ENCODE results near the gene LYRM4.

The LYRM4 gene

DNA sequence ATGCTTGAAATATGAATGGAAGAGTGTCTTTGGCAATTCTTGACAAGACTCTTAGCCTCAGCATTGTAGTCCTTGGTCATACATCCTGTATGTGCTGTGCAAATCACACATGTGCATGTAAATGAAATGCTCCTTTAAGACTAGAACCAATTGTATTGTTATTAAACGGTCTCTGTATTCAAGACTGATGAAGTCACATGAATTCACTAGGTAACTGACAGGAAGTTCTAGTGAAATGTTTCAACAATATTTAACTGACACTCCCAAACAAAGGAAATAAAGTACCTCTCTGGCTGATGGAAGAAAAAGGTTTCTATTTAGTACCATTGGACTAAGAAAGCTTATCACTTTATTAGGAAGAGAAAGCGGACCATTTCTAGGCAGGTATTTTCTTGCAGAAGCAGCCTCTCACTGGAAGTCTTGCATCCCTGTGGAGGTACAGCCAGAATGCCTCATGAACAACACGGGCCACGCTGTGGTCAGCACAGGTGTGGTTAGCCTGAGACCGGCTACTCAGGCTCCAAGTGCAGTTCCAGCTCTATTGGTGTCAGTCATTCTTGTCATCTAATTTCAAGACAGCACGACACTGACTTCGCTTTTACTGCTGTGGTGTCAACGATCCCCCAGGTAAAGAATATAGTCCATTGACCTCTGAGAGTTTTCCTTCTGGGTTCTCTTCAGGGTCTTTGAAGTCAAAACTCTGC lies 158.3 kb downstream of the LYRM4 start:
- no peak for DNase-seq (ENCODE audit: low read depth in 3 of 3, low spot score in 1 of 3)

DNA sequence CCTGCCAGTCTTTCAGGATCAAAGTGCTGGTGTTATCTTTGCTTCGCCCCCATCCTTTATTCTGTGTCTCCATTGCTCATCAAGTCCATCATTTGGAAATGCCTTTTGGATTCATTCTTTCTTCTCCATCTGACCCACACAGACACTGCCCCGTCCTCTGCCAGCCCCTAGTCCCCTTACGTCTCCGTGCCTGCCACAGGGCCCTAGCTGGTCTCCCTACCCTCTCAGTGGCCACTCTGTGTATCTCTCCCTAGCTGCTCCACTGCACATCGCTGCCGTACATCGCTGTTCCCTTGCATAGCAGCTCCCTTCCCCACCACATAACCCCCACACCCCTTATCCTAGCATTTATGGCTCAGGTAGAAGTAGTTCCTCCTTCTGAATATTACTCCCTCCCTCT lies 159.9 kb downstream of the LYRM4 start:
- no peak for DNase-seq (ENCODE audit: low read depth in 3 of 3, low spot score in 1 of 3)

DNA sequence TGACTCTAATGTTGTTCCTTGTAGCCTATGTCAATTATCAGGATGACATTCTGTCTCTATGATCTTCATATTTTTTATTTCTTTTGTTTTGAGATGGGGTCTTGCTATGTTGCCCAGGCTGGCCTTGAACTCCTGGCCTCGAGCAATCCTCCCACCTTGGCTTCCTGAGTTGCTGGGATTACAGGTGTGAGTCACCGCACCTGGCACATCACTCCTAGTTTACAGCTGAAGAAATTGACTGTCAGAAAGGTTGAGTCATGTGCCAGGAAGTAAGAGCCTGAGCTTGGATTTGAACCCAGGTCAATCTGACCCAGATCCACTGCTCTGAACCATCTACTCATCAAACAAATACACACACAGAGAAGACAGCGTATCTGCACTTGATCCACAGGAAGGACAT lies 161.2 kb downstream of the LYRM4 start:
- DNase-seq (ENCODE audit: low read depth in 3 of 3, low spot score in 1 of 3), result no peak

DNA sequence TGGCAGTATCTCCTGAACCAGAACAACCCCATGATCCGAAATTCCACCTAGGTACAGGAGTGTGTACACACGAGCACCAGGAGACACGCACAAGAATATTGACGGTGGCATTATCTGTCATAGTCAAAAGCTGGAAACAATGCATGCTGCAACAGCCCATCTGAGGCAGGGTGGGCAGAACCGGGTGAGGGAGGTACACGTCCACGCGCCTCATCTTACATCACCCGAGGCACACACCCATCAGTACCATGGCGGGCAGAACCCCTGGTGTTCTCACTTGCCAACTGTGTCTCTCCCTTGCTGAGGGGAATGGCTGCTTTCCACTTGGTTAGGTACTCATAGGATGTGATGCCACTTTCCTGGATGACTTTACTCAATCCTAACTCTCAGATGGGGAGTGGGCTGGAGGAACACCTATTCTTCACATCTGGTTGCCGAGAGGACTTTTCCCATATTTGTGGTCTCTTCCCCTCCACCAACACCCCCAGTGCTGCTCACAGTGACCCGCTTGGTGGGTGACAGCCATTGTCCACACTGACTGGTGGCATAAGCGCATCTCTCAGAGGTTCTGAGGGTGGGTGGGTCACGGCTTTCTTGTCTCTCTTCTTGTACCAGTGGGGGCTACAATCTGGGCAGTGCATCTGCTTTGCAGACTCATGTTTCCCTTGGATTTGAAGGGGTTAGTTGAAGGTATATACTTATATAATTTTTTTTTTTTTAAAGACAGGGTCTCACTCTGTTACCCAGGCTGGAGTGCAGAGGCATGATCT lies 162.1 kb downstream of the LYRM4 start:
- DNase-seq (ENCODE audit: low read depth in 3 of 3, low spot score in 1 of 3), result no peak

DNA sequence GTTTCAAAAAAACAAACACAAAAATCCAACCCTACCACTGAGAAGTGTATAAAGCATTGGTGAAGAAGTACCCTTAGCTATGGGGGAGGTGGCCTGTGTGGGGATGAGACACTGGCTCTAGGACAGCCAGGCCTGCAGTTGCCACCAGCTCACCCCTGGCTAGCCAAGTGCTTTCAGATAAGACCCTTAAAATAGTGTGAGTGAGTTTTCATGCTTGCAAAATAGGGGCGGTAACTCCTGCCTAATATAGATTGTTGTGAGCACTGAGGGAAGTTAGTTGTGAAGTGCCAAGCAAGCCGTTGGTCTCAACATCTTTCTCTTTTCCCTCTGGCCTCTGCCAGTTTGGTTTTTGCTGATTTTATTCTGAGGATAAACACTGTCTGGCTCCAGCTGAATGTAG lies 164.3 kb downstream of the LYRM4 start:
- DNase-seq (ENCODE audit: low read depth in 3 of 3, low spot score in 1 of 3), result no peak

DNA sequence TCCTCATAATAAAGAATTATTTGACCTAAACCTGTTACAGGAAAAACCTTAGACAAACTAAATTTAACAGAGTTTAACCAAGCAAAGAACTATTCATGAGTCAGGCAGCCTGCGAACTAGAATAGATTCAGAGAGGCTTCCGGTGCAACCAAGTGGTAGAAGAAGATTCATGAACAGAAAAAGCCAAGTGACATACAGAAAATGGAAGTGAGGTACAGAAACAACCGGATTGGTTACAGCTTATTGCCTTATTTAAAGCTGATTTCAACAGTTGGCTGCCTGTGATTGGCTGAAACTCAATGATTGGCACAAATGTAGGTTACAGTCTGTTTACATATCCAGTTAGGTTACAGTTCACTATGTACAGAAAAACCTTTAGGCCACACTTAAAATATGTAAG lies 165.5 kb downstream of the LYRM4 start:
- no peak for DNase-seq (ENCODE audit: low read depth in 3 of 3, low spot score in 1 of 3)

DNA sequence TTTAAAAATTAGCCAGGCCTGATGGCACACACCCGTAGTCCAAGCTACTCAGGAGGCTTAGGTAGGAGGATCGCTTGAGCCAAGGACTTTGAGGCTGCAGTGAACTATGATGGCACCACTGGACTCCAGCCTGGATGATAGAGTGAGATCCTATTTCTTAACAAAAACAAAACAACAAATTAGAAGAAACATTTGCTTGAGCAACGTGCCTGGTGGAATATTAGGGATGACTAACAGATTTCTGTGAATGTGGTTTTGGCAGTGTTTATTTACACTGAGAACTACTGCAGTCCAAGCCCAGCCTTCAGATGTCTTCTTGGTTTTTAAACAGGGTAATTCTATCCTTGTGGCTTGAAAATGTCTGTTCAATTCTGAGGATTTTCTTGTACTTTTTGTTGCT lies 166.4 kb downstream of the LYRM4 start:
- no peak for DNase-seq (ENCODE audit: low read depth in 3 of 3, low spot score in 1 of 3)

DNA sequence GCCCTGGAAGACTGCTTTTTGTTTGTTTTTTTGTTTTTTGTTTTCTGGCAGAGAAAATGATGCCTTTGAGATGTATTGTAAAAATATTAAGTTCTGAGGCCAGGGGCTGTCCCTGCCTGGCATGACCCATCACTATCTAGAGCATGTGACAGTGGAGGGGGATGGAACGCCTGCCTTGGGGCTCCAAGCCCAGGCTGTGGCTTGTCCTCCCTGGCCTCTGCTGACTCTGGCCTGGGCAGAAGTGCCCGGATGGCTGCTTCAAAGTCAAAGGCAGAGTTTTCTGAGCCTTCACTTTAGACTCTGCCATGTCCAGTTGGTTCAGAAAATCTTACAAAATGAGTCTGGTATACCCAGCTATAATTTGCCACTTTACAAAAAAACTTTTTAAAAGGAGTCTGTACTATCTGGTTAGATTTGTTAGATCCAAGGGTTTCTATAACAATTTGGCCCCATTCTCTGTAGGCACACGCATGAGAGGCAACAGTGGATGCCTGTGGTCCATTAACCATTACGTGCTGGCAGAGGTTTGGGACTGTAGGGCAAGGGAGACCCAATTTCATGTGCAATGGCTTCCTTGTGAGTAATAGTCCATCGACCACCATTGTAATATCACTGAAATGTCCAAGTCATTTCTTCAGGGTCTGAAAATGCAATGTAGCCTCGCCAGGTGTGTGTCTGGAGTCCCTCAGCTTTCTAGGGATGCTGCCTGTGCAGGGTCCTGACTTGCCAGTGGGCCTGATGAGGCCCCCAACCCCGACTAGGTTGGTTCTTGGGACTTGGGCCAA lies 167.3 kb downstream of the LYRM4 start:
- DNase-seq (ENCODE audit: low read depth in 3 of 3, low spot score in 1 of 3), result no peak

DNA sequence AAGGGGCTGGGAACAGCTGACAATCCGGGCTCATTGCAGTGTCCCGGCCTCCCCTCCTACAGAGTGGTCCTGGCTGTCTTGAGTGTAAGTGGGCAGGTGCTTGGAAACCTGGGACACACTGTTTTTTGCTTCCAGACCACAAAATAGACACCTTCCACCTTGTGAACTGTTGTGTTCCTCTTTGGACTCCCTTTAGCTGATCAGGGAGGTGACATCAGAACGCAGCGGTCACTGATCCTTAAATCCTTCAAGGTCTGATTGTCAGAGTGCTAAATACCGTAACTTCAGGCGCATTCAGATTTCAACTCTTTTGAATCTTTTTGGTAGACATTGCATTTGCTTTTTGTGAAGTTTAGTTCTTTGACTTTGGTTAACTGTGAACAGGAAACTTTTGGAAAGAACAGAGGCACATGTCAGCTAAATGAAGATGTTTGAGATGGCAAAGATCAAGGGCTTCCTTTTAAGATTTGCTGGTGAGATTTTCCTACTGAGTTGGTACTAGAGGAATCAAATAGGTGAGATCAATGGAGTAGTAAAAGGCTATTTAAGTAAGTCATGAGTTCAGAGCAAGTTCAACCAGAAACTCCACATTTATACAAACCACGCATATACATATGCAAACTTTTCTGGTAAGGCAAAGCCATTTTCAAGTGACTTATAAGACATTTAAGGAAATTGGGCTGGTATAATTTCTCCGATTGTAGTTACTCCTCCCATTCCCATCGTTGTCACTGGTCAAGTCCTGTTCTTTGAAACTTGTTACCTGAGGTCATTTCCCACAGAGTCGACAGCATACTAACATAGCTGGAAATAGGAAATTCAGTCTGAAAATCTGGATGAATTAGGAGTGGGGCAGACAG lies 169.3 kb downstream of the LYRM4 start:
- no peak for DNase-seq (ENCODE audit: low read depth in 3 of 3, low spot score in 1 of 3)

DNA sequence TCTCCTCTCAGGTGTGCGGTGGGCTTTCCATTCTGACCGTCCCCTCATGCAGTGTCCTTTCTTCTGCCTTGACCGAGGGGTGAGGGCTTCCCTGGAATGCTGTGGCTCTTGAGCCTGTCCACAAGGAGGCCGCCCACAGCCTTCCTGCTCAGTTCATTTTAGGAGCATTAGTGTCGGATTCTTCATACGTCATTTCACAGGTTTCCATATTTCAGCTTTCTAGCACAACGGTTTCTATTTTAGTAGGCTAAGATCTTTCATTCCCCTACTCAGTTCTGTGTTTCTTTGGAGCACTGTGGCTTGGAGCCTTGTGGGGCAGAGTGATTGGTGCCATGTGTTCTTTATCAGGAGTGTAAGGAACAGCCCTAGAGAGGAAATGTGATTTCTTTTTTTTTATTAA lies 170.1 kb downstream of the LYRM4 start:
- DNase-seq (ENCODE audit: low read depth in 3 of 3, low spot score in 1 of 3), result no peak

DNA sequence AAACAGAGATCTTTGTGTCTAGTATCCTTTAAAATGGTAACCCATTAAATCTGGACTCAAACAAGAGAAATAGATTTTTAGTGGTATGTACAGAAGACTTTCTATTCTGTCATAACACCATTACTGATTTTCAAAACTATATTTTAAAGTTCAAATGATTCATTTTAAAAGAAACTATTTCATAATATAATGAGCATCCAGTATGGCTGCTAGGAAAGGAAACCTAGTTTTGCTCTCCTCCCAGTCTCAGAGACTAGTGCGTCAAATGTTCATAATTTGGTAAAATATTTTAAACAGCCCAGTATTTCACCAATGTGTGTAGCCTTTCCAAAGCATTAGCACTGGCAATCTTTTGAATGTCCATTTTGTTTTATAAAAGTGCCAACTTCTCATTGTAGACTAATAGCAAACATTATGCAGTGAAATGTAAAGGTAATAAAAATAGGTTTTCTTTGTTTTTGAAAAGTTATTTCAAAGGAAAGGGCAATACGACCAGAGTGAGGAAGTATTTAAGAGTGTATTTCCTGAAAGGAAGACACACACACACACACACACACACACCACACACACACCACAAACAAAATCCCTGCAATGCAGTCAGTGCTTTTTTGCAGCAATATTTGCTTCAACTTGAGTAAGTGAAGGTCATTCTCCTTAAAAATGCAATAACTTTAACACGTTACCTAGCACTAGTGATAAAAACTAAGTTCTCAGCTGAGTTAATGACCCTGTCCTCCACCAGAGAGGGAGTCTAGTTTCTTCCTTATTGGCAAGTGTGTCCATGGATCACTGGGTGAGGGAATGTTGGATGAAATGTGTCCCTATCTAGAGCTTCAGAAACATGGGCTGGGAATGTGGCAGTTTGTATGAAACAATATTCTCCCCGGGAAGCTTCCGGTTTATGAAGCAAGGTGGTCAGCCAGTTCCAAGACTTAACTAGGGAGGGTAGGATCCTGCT lies 171.0 kb downstream of the LYRM4 start:
- DNase-seq (ENCODE audit: low read depth in 3 of 3, low spot score in 1 of 3), result no peak

DNA sequence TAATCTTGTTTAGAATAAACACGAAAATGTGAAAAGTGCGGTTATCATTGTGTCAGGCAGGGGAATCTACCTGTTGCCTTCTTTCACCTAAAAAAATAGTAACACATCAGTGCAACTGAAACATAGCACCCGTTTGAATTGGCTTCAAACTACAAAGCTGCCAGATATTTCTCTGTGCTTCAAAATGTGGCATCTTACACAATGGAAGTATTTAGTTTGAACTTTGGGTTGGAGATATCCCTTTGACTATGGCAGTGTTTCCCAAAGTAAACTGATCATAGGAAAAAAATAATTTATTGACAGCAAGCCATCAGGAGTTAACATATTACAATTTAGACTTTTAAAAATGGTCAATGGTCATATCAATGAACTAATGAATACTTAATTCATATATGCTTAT lies 172.0 kb downstream of the LYRM4 start:
- no peak for DNase-seq (ENCODE audit: low read depth in 3 of 3, low spot score in 1 of 3)

DNA sequence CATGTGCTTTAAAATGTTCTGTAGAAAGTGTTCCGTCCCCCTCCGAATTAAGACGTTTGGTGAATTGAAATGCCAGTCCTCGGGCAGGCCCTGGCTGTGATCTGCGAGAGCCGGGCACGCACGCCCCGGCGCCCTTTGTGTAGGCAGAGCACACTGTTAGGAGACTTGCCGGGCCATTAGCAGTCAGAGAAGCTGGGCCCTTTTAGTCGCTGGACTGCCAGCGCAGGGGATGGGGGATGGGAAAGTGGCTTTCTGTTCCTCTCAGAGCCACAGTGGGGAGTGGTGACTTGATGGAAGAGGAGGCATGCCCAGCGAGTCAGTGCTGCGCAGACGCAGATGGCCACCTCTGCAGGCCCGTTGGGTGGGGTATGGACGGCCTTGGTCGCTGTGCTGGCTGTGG lies 173.4 kb downstream of the LYRM4 start:
- no peak for DNase-seq (ENCODE audit: low read depth in 3 of 3, low spot score in 1 of 3)

DNA sequence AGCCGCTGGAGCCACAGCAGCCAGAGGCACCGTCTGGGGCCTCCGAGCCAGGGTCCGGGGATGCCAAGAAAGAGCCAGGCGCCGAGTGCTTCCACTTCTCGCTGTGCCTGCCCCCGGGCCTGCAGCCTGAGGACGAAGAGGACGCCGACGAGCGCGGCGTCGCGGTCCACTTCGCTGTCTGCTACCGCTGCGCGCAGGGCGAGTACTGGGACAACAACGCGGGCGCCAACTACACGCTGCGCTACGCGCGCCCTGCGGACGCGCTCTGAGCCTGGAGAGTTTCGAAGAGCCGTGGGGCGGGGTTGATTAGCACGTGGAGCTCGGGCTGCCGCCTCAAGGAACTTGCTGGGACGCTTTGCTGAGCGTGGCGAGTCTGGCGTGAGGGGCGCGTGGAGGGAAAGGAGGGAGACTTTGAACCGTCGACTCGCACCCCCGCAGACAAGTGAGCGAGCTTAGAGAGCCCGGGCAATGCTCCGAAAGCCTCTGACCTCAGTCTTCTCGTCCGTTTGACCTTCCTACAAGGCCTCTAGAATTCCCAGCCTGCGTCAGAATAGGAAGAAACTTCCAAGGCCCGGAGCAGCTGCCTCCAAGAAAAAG lies 174.4 kb downstream of the LYRM4 start:
- no peak for DNase-seq (ENCODE audit: low read depth in 3 of 3, low spot score in 1 of 3)

DNA sequence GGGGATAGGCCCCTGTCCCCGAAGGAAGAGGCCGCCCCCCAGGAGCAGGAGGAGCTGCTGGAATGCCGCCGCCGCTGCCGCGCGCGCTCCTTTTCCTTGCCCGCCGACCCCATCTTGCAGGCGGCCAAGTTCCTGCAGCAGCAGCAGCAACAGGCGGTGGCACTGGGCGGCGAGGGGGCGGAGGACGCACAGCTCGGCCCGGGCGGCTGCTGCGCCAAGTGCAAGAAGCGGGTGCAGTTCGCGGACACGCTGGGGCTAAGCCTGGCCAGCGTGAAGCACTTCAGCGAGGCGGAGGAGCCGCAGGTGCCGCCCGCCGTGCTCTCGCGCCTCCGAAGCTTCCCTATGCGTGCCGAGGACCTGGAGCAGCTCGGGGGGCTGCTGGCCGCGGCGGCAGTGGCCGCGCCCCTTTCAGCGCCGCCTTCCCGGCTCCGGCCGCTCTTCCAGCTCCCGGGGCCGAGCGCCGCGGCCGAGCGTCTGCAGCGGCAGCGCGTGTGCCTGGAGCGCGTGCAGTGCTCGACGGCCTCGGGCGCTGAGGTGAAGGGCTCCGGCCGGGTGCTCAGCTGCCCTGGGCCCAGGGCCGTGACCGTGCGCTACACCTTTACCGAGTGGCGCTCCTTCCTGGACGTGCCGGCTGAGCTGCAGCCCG lies 175.0 kb downstream of the LYRM4 start:
- DNase-seq (ENCODE audit: low read depth in 3 of 3, low spot score in 1 of 3), result no peak

DNA sequence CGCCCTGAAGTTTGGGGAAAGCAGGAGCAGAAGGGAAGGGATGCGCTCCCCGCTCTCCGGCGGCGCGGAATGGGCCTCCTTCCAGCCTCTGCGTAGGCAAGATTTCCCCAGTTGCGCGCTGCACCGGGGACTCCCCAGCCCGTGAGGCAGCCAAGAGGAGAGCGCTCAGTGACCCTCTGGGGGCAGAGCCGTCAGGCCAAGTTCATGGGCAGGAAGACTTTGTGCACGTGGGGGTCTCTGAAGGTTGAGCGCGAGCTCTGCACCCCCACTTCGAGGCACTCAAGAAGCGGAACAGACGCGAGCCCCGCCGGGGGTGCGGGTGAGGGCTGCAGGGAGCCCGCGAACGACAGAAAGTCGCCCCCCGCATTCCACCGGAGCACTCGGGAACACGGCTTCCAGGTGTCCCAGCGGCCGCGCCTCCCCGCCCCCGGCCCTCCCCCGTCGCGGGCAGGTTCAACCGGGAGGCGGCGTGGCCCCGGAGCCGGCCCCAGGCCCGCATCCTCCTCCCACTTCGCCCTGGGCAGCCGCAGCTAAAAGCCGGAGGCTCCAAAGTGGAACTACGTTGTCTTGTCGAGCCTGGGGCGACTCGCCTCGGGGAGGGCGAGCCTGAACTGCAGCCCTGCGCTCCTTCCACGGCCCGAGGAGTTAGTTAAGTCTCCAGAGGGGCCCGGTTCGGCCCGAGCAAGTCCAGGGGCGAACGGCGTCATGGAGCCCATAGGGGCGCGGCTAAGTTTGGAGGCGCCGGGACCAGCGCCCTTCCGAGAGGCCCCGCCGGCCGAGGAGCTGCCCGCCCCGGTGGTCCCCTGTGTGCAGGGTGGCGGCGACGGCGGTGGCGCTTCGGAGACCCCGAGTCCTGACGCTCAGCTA lies 175.7 kb downstream of the LYRM4 start, which contains the start of gene PPP1R3G:
Gene PPP1R3G (plus strand): TSS at position 561 of the 867 bp plus-strand sequence. CDS start 145 bp downstream, at position 706.
- no peak for DNase-seq (ENCODE audit: low read depth in 3 of 3, low spot score in 1 of 3)

DNA sequence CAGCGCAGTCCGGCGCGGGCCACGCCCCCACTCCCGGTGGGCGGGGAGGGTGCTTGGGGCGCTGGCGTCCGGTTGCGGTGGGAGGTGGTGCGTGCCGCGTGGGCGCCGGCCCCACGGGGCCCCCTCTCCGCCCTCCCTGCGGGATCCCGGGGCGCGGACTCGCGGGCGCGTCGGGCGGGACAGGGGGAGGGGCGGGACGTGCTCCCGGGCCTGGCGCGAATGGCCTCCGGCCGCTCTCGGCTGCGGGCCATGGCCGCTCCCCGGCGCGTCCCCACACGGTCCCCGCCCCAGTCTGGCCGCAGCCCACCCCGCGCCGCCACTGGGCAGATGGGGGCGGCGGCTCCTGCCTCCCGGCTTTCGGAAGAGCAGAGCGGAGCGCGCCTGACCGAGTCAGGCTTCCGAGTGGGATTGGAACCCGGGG lies 176.4 kb downstream of the LYRM4 start:
- DNase-seq (ENCODE audit: low read depth in 3 of 3, low spot score in 1 of 3), result no peak

DNA sequence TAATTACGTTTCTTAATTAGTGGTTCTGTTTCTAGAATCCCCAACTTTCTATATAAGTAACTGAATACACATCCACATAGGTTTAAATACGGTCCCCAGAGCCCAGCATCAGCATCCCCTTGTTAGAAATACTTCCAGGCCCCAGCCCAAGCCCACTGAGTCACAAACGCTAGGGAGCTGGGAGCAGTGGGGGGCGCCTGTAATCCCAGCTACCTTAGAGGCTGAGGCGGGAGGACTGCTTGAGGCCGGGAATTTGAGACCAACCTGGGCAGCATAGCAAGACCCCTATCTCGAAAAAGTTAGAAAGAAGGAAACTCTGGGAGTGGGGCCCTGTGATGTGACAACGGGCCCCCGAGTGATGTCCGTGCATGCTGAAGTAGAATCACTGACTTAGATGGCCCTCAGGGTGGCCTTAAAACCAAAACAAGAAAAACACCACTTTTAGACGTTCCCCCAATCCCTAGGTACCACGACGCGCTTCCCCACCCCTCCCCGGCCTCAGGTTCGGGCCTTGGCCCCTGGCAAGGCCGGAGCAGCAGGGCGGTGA lies 176.9 kb downstream of the LYRM4 start:
- DNase-seq (ENCODE audit: low read depth in 3 of 3, low spot score in 1 of 3), result no peak
